GM18508 (cell line): ENCODE measurements around the gene RFX8.

Experiments used
- ATAC-seq: cut with Tn5 transposase; IDR thresholded peaks from one replicate; pipeline ENCODE4 v1.9.1; 2021; ENCODE audit warnings: moderate number of reproducible peaks; ENCODE audit not compliant: insufficient read depth, unreplicated experiment

Gene RFX8

DNA sequence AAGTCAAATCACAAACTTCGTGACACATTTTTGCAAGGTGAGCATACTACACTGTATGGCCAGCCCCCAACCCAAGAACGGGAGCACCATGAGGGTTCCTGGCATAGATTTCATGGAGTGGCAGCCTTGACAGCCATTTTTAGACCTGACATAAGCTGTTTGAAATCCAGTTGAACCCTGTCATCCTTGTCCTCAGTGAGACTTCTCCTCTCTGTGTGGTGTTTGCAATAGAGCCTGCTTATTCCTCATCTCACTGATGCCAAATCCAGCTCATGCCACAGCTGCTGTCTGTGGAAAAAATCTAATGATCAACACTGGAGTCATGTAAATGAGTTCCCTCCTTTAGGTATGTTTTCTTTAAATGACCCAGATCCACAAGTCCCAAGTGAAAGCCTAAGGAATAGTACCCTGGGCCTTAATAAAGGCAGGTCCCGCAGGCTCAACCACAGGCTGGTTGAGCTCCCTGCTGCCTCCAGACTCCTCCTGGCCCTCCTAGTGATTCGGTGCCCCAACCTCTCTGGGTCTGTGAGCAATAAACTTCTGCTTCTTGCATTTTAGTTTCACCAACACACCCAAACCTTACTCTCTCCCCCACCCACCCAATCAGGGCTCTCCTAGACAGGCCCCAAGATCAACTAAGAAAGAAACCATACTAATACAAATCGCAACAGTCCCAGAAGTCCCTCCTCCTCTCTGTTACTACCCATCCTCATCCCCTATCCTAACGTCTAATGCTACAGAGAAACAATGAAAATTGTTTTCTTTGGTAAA, 79.2 kb downstream of the RFX8 start:
- ATAC-seq, result no peak

DNA sequence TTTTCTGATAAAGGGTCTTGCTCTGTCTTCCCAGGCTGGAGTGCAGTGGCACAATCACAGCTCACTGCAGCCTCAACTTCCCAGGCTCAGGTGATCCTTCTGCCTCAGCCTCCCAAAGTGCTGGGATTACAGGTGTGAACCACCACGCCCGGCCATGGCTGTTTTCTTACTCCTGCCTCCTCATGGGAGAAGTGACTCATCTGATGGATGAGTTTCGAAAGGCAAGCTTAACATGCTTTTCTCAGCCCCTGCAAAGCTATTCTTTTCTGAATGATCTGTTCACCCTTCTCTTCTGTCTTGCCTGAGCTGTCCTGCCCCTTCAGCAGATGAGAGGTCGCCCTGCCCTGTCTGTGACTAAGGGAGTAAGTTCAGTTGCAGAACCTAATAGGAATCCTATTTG, 86.7 kb downstream of the RFX8 start:
- no peak for ATAC-seq

GRCh38 chr2:101387151-101387834, 87.6 kb downstream of the RFX8 start, which contains the start of gene CREG2:
Gene CREG2, minus strand, starts transcription at chr2:101387503. Its CDS starts 46 bp downstream, at chr2:101387457.
- ATAC-seq, result no peak

DNA sequence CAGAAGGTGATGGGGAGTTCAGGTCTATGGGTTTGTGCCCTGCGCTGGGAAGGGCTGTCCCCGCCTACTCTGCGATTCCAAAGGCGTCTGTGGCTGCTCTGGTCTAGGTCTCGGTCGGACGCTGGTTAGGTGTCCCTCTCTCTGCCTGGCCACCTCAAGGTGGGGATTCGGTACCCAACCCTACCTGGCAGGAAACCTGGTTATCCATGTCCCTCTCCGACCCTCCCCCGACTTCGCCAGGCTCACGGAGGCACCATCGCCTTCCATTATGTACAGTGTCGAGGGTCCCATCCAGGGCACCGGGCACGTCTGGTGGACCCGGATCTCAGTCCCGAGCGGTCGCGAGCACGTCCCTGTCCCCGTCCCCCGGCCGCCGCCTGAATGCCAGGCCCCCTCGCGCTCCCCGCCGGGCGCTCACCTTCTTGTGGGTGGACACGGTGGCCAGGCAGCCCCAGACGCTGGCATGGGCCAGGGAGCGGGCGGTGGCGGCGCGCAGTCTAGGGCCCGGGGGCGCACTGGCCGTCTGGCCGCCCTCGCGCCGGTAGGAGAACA, 88.2 kb downstream of the RFX8 start:
- no peak for ATAC-seq

DNA sequence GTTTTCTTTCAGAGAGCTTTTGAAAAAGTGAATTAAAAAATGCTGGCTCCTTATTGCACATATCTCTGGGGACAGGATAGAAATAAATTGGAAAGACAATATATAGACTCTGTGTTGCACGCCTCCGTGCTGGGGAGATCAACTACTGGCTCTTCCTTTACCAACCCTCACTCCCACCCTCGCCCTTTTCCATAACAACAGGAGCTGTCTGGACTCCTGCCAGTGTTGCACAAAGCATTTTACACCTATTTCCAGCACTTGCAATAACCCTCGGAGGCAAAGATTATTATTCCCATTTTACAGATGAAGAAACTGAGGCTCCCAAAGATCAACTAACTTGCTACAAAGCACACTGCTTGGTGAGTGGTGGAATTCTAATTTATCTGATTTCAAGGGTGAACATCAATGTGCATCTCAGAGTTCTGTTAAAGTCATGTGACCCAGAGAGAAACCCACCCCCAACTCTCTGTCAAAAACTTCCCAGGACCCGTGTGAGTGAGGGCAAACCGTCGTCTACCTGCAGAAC, 91.8 kb downstream of the RFX8 start:
- no peak for ATAC-seq

GRCh38 chr2:101382442-101382841, 92.5 kb downstream of the RFX8 start:
- ATAC-seq, result no peak

- ATAC-seq, result no peak
Observed at GRCh38 chr2:101380376-101380775, 94.5 kb downstream of the RFX8 start.

DNA sequence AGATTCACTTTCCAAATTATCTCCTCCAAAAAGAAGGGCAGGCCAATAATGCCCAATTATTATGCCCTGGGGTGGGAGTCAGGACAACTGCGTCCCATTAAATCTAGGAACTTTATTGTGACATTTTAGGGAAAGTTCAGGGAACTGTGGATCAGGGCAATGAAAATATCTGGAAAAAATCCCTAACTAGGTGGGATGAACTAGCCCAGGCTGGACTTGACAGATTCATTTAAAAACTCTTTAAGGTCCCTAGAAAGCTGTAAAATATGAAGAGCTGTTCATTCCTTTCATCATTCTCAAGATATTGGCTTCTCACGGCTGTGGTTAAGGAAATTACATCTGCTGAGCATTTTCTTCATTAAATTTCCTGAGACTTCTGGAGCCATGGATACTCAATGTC, 95.8 kb downstream of the RFX8 start:
- ATAC-seq, result no peak

GRCh38 chr2:101375653-101376052, 99.3 kb downstream of the RFX8 start:
- no peak for ATAC-seq

- ATAC-seq, result no peak
Observed at GRCh38 chr2:101374821-101375561, 99.9 kb downstream of the RFX8 start.

DNA sequence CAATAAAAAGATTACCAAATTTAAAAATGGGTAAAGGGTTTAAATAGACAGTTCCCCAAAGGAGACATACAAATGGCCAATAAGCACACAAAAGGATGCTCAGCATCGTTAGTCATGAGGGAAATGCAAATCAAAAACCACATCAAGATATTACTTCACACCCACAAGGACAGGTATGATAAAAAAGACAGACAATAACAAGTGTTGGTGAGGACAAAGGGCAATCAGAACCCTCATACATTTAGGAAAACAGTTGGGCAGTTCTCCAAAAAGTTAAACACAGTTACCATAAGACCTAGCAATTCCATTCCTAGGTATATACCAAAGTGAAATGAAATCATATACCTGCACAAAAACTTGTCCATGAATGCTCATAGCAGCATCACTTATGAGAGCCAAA, 102.1 kb downstream of the RFX8 start:
- no peak for ATAC-seq

DNA sequence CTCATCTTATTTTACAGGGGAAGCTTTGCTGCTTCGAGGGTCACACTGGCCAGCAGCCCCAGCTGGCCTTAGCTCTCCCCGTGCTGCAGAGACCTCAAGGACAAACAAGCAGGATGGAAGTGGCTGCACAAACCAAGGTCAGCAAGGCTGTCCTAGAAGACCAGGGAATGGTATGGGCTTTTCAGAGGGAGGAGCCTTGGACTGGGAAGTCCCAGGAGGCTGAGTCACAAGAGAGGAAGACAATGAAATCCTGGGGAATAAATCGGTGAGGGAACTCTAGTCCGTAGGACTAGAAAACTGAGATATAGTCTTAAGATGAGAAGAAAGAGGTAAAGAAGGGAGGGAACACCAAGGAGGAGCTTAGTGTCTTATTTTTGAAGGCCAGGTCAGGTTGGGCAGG, 103.3 kb downstream of the RFX8 start:
- ATAC-seq, result no peak

GRCh38 chr2:101369100-101369499, 105.8 kb downstream of the RFX8 start:
- no peak for ATAC-seq

DNA sequence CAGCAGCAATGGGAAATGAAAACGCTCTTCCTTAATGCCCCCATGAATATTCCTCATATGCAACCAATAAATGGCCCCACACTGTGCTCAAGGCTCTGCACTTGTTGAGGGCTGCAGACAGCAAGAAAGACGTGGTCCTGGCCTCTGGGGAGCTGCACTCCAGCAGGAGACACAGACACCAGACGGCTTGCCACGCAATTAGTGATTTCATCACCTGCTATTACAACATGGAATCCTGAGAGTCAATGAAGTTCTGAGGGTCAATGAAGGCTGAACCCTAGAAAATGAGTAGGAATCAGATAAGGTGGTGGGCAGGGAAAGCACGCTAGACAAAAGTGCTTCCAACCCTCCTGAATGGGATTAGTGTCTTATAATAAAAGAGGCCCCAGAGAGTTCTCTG, 106.5 kb downstream of the RFX8 start:
- no peak for ATAC-seq

DNA sequence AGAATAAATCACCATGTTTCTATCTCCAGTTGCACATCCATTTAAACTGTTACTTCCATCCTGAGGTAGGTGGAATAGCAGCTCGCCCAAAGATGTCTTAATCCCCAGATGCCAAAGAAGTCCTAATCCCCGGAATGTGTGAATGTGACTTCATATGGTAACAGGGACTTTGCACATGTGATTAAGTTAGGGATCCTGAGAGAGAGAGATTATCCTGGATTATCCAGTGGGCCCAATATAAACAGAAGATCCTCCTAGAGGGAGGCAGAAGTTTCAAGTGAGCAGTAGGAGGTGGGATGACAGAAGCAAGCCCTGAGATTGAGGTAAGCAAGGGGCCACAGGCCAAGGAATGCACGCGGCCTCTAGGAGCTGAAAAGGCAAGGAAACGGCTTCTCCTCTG, 107.4 kb downstream of the RFX8 start:
- ATAC-seq, result no peak

DNA sequence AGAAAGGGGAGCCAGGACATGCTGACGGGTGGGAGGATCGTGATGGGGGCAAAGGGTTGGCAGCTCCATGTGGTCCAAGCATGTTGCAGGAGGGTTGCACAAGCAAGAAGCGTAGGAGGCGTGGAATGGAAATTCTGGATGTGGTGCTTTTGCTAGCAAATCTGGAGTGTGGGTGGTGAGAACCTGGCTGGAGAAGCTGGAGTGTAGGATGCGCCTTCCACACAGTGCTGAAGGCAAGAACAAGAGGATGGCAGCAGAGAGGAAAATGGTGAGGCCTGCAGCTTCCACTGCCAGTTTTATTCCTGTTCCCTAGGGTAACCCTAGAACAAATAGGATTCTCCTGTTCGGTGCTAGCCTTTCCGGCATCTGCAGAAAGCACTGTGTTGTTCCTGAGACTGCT, 110.0 kb downstream of the RFX8 start:
- no peak for ATAC-seq

DNA sequence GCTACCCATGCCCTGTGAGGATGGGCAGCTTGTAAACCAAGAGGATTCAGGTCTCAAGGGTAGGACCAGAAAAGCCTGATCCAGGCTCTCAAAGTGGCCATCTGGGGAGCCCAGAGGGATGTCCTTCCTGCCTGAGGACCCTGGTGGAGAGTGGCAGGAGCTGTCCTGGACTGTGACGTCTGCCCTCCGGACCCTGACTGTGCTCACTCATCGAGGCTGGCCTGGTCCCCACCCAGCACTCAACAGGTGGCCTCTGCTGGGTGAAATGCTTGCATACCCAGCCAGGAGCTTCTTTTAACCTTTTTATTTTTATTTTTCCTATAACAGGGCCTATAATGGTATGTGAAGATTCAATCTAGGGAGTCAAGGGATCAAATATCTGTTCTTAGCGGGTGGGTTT, 112.1 kb downstream of the RFX8 start:
- no peak for ATAC-seq

DNA sequence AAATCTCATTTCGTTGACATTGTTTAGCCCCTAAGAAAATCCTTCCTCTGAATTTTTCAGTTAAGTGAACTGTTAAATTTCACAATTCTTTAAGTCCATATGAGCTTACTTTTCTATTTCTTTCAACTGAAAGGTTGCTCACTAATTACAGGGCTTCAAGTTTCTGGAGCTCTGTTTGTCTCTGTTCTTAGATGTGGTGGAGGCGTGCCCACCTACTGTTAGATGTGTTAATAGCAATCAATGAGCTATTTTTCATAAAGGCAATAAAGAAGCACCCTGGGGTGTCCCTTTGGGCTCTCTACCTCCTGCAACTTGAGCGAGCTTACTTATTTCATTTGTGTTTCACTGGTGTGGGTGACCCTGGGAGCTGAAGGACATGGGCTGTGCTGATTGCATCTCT, 112.6 kb downstream of the RFX8 start:
- ATAC-seq, result no peak

DNA sequence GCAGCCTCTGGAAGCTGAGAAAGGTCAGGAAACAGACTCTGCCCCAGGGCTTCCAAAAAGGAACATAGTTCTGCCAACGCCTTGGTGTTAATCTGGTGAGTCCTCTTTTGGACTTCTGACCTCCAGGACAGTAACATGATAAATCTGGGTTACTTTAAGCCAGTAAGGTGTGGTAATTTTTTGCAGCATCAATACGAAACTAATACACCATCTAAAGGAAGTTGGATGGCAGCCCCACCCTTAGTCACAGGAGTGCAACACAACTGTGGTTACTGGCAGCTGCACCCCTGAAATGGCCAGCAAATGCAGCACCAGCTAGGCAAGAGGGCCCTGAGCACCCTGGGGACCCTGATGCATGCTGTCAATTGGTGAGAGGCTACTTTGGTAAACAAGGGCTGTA, 113.4 kb downstream of the RFX8 start:
- no peak for ATAC-seq

DNA sequence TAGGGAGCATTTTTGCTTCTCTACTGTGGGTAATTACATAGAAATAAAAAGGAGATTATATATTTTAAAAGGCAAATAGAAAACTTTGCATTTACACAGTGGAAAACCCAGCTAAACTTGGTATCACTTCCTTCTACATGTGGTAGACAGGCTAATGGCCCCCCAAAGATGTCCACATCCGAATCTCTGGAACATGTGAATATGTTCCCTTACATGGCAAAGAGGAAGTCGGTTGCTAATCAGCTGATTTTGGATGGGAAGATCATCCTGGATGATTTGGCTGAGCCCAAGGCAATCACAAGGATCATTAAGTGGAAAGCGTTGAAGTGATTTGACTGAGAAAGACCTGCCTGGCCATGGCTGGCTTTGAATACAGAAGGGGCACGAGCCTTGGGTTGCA, 113.8 kb downstream of the RFX8 start:
- ATAC-seq, result no peak

DNA sequence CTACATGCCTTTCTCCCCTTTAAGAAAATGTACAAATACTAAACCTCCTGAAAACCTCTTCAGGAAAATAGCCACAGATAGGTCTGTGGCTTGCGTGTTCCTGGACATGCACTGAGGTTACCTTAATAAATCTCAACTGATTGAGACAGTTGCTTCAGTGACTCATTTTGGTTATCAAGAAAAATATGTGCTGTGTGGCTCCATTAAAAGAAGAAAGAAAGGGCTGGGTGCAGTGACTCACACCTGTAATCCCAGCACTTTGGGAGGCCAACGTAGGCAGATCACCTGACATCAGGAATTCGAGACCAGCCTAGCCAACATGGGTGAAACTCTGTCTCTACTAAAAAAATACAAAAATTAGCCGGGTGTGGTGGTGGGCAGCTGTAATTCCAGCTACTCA, 114.7 kb downstream of the RFX8 start:
- ATAC-seq, result no peak
